GM12874 (cell line): ENCODE results near the gene CNOT6L.

Source experiments
- CTCF ChIP-seq: IDR thresholded peaks from 2 replicates; pipeline ENCODE4 v1.5.1; 2011; ENCODE audit warnings: low read depth, mild to moderate bottlenecking, control low read depth, low read length, moderate library complexity; ENCODE audit not compliant: insufficient read depth

Gene CNOT6L

GRCh38 chr4:77833126-77833724 lies 14.1 kb upstream of the CNOT6L start:
- TF ChIP-seq CTCF = no peak

- TF ChIP-seq CTCF = no peak
Observed at GRCh38 chr4:77827343-77827742, 8.2 kb upstream of the CNOT6L start.

GRCh38 chr4:77826275-77826674 lies 7.1 kb upstream of the CNOT6L start:
- no peak for TF ChIP-seq CTCF

GRCh38 chr4:77821775-77822174 lies 2.6 kb upstream of the CNOT6L start:
- no peak for TF ChIP-seq CTCF

- TF ChIP-seq CTCF = no peak
Observed at GRCh38 chr4:77820649-77821561, 1.7 kb upstream of the CNOT6L start.

DNA sequence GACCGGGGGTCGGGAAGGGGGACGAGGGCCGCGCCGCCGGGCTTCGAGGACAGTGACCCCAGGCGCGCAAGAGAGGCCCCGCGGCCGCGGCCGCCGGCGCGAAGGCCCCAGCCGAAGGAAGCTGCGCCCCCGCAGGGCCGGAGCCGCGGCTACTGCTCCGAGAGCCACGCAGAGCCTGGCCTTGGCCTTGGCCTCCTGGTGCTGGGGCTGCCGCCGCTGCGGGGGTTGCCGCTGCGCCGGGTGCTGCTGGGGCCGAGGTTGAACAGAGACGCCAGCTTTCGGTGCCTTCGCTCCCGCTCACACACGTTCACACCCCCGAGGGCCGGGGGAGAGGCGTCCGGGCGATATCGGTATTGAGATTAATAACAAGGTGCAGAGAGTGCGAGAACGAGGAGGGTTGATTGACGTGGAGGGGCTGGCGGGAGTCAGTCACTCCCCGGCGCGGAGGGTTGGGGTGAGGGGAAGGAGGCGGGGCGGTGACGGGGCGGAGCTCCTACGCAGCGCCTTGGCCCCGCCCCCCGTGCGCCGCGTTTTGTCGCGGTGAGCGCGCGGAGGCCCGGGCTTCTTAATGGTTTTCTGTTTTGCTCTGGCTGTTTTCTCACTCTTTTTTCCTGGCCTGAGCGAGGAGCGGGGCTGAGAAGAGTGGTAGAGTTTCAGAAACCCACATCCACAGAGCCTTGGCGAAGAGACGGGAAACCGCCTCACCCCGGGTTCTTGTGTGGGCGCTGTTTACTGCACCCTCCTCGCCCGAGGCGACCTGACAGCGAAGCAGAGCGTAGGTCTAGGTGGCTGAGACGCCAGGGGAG lies 878 bp upstream of the CNOT6L start:
- no peak for TF ChIP-seq CTCF

- TF ChIP-seq CTCF = no peak
Observed at GRCh38 chr4:77819404-77819842, 255 bp upstream of the CNOT6L start.
